ENCODE results near the gene TMEM184B. TPM values are rescaled to one million over a fixed set of nuclear protein-coding genes. Genes with fewer than 3 reads are reported as not detected.

The TMEM184B gene
- total RNA-seq, 2 donors from 2014 or later = 76.0 to 137 TPM

GRCh38 chr22:38232196-38232595 lies 40.6 kb downstream of the TMEM184B start:
- H3K9me3 ChIP-seq = no peaks in the 10 kb centered on the region
- no peaks in the 10 kb centered on the region for H3K27me3 ChIP-seq (replicated peaks; ENCODE audit: insufficient read depth)
- 71% methylated on average over 8 of the region's 8 CpGs for WGBS
- H3K4me1 ChIP-seq (replicated peaks) = peaks cover 21% of the 10 kb centered on the region
- no peak for DNase-seq (ENCODE audit: low spot score)
- no peaks in the 10 kb centered on the region for H3K36me3 ChIP-seq
- H3K4me3 ChIP-seq = no peak overlapping the region
- TF ChIP-seq CTCF (IDR thresholded peaks at IDR 0.05) = no peak
- TF ChIP-seq POLR2AphosphoS5 (IDR thresholded peaks at IDR 0.05) = no peak
- intact Hi-C loops (cut with DNase I) = no loop called here
- no peak overlapping the region for H3K27ac ChIP-seq

DNA sequence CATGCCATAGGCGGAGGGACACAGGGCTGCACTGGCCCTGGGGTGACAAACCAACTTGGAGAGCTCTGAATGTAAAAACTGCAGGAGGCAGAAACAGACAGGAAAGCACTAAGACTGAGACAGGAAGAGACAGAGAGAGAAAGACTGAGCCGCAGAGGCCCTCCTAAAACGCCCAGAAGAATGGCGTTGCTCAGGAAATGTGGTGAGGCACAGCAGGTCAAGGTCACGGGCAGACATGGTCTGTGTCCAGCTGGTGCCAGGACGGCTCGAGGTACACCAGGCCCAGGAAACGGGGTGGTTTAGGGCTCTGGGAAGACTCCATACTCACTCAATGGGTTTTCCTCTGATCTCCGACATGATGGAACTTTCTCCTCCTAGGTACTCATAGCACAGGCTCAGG lies 41.9 kb downstream of the TMEM184B start:
- H3K9me3 ChIP-seq = no peaks in the 10 kb centered on the region
- no peaks in the 10 kb centered on the region for H3K36me3 ChIP-seq
- H3K27me3 ChIP-seq (replicated peaks; ENCODE audit: insufficient read depth) = no peaks in the 10 kb centered on the region
- H3K4me3 ChIP-seq = no peak overlapping the region
- peaks cover 12% of the 10 kb centered on the region for H3K4me1 ChIP-seq (replicated peaks)
- WGBS = 87% methylated on average over 9 of the region's 9 CpGs
- intact Hi-C loops (cut with DNase I) = no loop called here
- no peak for DNase-seq (ENCODE audit: low spot score)
- TF ChIP-seq POLR2A (IDR thresholded peaks at IDR 0.05) (no peak), POLR2AphosphoS5 (IDR thresholded peaks at IDR 0.05) (no peak), CTCF (IDR thresholded peaks at IDR 0.05) (no peak)
- peak overlapping the region; percentile 67 to 75 for H3K27ac ChIP-seq

- peak; percentile 81 for DNase-seq (ENCODE audit: low spot score)
- Histone ChIP-seq H3K4me1 (replicated peaks) (peaks cover 12% of the 10 kb centered on the region), H3K36me3 (peaks cover 0 to under 1% of the 10 kb centered on the region in 2 donors), H3K27ac (peak overlapping the region; percentile 67 to 75), H3K9me3 (no peaks in the 10 kb centered on the region), H3K27me3 (replicated peaks; ENCODE audit: insufficient read depth) (no peaks in the 10 kb centered on the region), H3K4me3 (no peak overlapping the region)
- WGBS = 49% methylated on average over 13 of the region's 15 CpGs
- intact Hi-C loops (cut with DNase I) = no loop called here
- peak; percentile 77 for TF ChIP-seq POLR2AphosphoS5 (IDR thresholded peaks at IDR 0.05)
- TF ChIP-seq POLR2A (IDR thresholded peaks at IDR 0.05) = no peak
- peak in 3 of 4 experiments; percentile 64 to 89 (median 82) for TF ChIP-seq CTCF (IDR thresholded peaks at IDR 0.05)
Measured at GRCh38 chr22:38230108-38230825, 42.5 kb downstream of the TMEM184B start.

GRCh38 chr22:38228873-38229740 lies 43.7 kb downstream of the TMEM184B start:
- Histone ChIP-seq H3K9me3 (no peaks in the 10 kb centered on the region), H3K36me3 (peaks cover 0 to 11% of the 10 kb centered on the region in 2 donors), H3K27me3 (replicated peaks; ENCODE audit: insufficient read depth) (no peaks in the 10 kb centered on the region), H3K4me1 (replicated peaks) (peaks cover 12% of the 10 kb centered on the region), H3K4me3 (no peak overlapping the region), H3K27ac (peak overlapping the region; percentile 85 to 90)
- TF ChIP-seq POLR2A (IDR thresholded peaks at IDR 0.05) = no peak
- TF ChIP-seq CTCF (IDR thresholded peaks at IDR 0.05) = peak in 1 of 4 experiments; percentile 6
- TF ChIP-seq POLR2AphosphoS5 (IDR thresholded peaks at IDR 0.05) = peak; percentile 83
- peak; percentile 76 for DNase-seq (ENCODE audit: low spot score)
- WGBS = 66% methylated on average over 13 of the region's 14 CpGs
- intact Hi-C loops (cut with DNase I) = loop anchor here (10.0 kb wide), 1 partner anchor 114 kb away; the partner anchor contains the start of gene BAIAP2L2

Measured in prostate gland (tissue), 2 donors.